ENCODE measurements around the gene OR52R1. TPM values are rescaled to one million over a fixed set of nuclear protein-coding genes. Genes with fewer than 3 reads are reported as not detected.

Gene OR52R1
- not detected in 3 replicates for total RNA-seq
- long read RNA-seq: 0 reads

GRCh38 chr11:4804280-4804679 lies at the start of gene OR52R1:
TSS of gene OR52R1 (minus strand) at chr11:4804380. CDS start at chr11:4804380, 0 bp downstream.
- Mint-ChIP-seq H3K4me3 (ENCODE audit: unreplicated experiment) (no peak within 1 kb of the TSS), H3K27ac (ENCODE audit: unreplicated experiment) (no peak within 1 kb of the TSS), H3K36me3 (ENCODE audit: low read depth) (no peaks in the 10 kb centered on the region), H3K27me3 (ENCODE audit: low read depth) (peaks cover 8% of the 10 kb centered on the region), H3K4me1 (ENCODE audit: low read depth) (no peaks in the 10 kb centered on the region), H3K9me3 (ENCODE audit: low read depth) (no peaks in the 10 kb centered on the region)
- no peak for DNase-seq (ENCODE audit: low spot score)
- TF ChIP-seq CTCF (IDR thresholded peaks at IDR 0.05): no peak

- H3K27ac Mint-ChIP-seq (ENCODE audit: unreplicated experiment): no peak overlapping the region
- TF ChIP-seq CTCF (IDR thresholded peaks at IDR 0.05): no peak
- no peak for DNase-seq (ENCODE audit: low spot score)
- H3K4me1 Mint-ChIP-seq (ENCODE audit: low read depth): no peaks in the 10 kb centered on the region
- peaks cover 23% of the 10 kb centered on the region for H3K27me3 Mint-ChIP-seq (ENCODE audit: low read depth)
- peaks cover 6% of the 10 kb centered on the region for H3K9me3 Mint-ChIP-seq (ENCODE audit: low read depth)
- no peaks in the 10 kb centered on the region for H3K36me3 Mint-ChIP-seq (ENCODE audit: low read depth)
- no peak overlapping the region for H3K4me3 Mint-ChIP-seq (ENCODE audit: unreplicated experiment)
These were observed 46.9 kb upstream of the OR52R1 start for GRCh38 chr11:4851033-4851432.

GRCh38 chr11:4848908-4849532 lies 44.8 kb upstream of the OR52R1 start, which contains the start of gene OR51S1:
TSS of gene OR51S1 (minus strand) at chr11:4849208. CDS start at chr11:4849208, 0 bp downstream.
- Mint-ChIP-seq H3K9me3 (ENCODE audit: low read depth) (peaks cover 2% of the 10 kb centered on the region), H3K27ac (ENCODE audit: unreplicated experiment) (no peak within 1 kb of the TSS), H3K4me3 (ENCODE audit: unreplicated experiment) (no peak within 1 kb of the TSS), H3K36me3 (ENCODE audit: low read depth) (no peaks in the 10 kb centered on the region), H3K4me1 (ENCODE audit: low read depth) (no peaks in the 10 kb centered on the region), H3K27me3 (ENCODE audit: low read depth) (peaks cover 23% of the 10 kb centered on the region)
- no peak for TF ChIP-seq CTCF (IDR thresholded peaks at IDR 0.05)
- no peak for DNase-seq (ENCODE audit: low spot score)

- TF ChIP-seq CTCF (IDR thresholded peaks at IDR 0.05): no peak
- Mint-ChIP-seq H3K9me3 (ENCODE audit: low read depth) (peaks cover 6% of the 10 kb centered on the region), H3K4me1 (ENCODE audit: low read depth) (no peaks in the 10 kb centered on the region), H3K36me3 (ENCODE audit: low read depth) (no peaks in the 10 kb centered on the region), H3K4me3 (ENCODE audit: unreplicated experiment) (no peak overlapping the region), H3K27me3 (ENCODE audit: low read depth) (peaks cover 13% of the 10 kb centered on the region), H3K27ac (ENCODE audit: unreplicated experiment) (no peak overlapping the region)
- no peak for DNase-seq (ENCODE audit: low spot score)
These were observed 35.8 kb upstream of the OR52R1 start for GRCh38 chr11:4839851-4840549.

GRCh38 chr11:4830909-4831308 lies 26.7 kb upstream of the OR52R1 start:
- Mint-ChIP-seq H3K9me3 (ENCODE audit: low read depth) (no peaks in the 10 kb centered on the region), H3K36me3 (ENCODE audit: low read depth) (no peaks in the 10 kb centered on the region), H3K4me3 (ENCODE audit: unreplicated experiment) (no peak overlapping the region), H3K27me3 (ENCODE audit: low read depth) (peaks cover 19% of the 10 kb centered on the region), H3K4me1 (ENCODE audit: low read depth) (no peaks in the 10 kb centered on the region), H3K27ac (ENCODE audit: unreplicated experiment) (no peak overlapping the region)
- no peak for DNase-seq (ENCODE audit: low spot score)
- no peak for TF ChIP-seq CTCF (IDR thresholded peaks at IDR 0.05)
